Esophagus squamous epithelium (tissue), 5 donors: ENCODE results near the gene IL1RN. TPM values are rescaled to one million over a fixed set of nuclear protein-coding genes. Genes with fewer than 3 reads are reported as not detected.

ENCODE experiments used
- DNase-seq: peaks from one replicate; lab custom pipeline; 2025; lab: John Stamatoyannopoulos, UW
- H3K27ac ChIP-seq, 4 donors: fragments of 200-600 bp; sonication (generic); one replicate each; pipeline ENCODE4 v1.5.1; 2016 to 2019; ENCODE audit warnings: mild to moderate bottlenecking in 1 of 4
- H3K27me3 ChIP-seq, 4 donors: fragments of 200-600 bp; sonication (generic); 1 replicate in 3 of 4; 2 replicates in 1 of 4; pipeline versions ENCODE4 v1.5.1 to v1.6.0; 2017 to 2021; ENCODE audit warnings: antibody characterized with exemption in 1 of 4
- H3K36me3 ChIP-seq, 3 donors: fragments of 200-600 bp; sonication (generic); one replicate each; pipeline ENCODE4 v1.5.1; 2016 to 2019
- H3K4me1 ChIP-seq, 3 donors: fragments of 200-600 bp; sonication (generic); one replicate each; pipeline ENCODE4 v1.5.1; 2017 to 2019
- H3K4me3 ChIP-seq, 4 donors: fragments of 200-600 bp; sonication (generic); 1 replicate in 3 of 4; 2 replicates in 1 of 4; pipeline ENCODE4 v1.5.1; 2016 to 2019; ENCODE audit warnings: mild to moderate bottlenecking in 2 of 4, moderate library complexity in 1 of 4
- H3K9me3 ChIP-seq, 3 donors: fragments of 200-600 bp; sonication (generic); one replicate each; pipeline ENCODE4 v1.5.1; 2016 to 2019
- CTCF ChIP-seq, 6 experiments: fragments of 450-650 bp in 4 of 6; fragments of 200-600 bp in 2 of 6; sonication (generic) in 2 of 6; IDR thresholded peaks; one replicate each; pipeline ENCODE4 v1.5.1; 2016 to 2019; ENCODE audit warnings: antibody characterized with exemption in 6 of 6, mild to moderate bottlenecking in 4 of 6, moderate library complexity in 4 of 6
- POLR2A ChIP-seq, 4 donors: fragments of 450-650 bp; IDR thresholded peaks; one replicate each; pipeline ENCODE4 v1.6.1; 2017; ENCODE audit warnings: antibody characterized with exemption in 4 of 4, mild to moderate bottlenecking in 4 of 4, moderate library complexity in 3 of 4
- WGBS, 2 donors: methylation state at CpG; one replicate each; pipeline ENCODE4 v1.1.5; 2018; 5-methylcytosine and 5-hydroxymethylcytosine counted together
- intact Hi-C: fragments of 100-400 bp; cut with DNase I; formaldehyde crosslinking; loops from one replicate; pipeline ENCODE4 v1.15.0; 2022
- total RNA-seq, 4 donors: library from RNA; depleted of rRNA; stranded (reverse); fragments of >200 nt; gene quantifications; one replicate each; pipeline ENCODE4 v1.1.0, GENCODE V29; 2016
- donor health status: DM: yes; HTN: yes; CAD: no.

IL1RN gene
- total RNA-seq, 4 donors from 2014 or later: 594 to 1,539 (median 978) TPM

GRCh38 chr2:113142290-113142689 lies 14.9 kb downstream of the IL1RN start:
- intact Hi-C loops: loop anchor here (10.0 kb wide), 1 partner anchor 53 kb away; no protein-coding TSS in a partner anchor
- Histone ChIP-seq H3K27ac (no peak overlapping the region), H3K36me3 (no peaks in the 10 kb centered on the region), H3K4me1 (peaks cover 0 to 21% (median 6%) of the 10 kb centered on the region in 3 donors), H3K27me3 (no peaks in the 10 kb centered on the region), H3K9me3 (no peaks in the 10 kb centered on the region), H3K4me3 (no peak overlapping the region)
- TF ChIP-seq POLR2A (IDR thresholded peaks at IDR 0.05) (no peak), CTCF (IDR thresholded peaks at IDR 0.05) (no peak)
- no peak for DNase-seq
- WGBS, 2 donors: 89 to 100% methylated on average over 1 to 2 of the region's 2 CpGs

GRCh38 chr2:113144259-113144658 lies 16.9 kb downstream of the IL1RN start:
- DNase-seq: no peak
- Histone ChIP-seq H3K4me1 (peaks cover 0 to 1% (median 0%) of the 10 kb centered on the region in 3 donors), H3K27me3 (no peaks in the 10 kb centered on the region), H3K9me3 (no peaks in the 10 kb centered on the region), H3K4me3 (no peak overlapping the region), H3K27ac (no peak overlapping the region), H3K36me3 (no peaks in the 10 kb centered on the region)
- no peak for TF ChIP-seq POLR2A (IDR thresholded peaks at IDR 0.05)
- TF ChIP-seq CTCF (IDR thresholded peaks at IDR 0.05): no peak
- intact Hi-C loops: loop anchor here (10.0 kb wide), 1 partner anchor 51 kb away; no protein-coding TSS in a partner anchor
- WGBS, 2 donors: 64 to 89% methylated on average over 4 of the region's 4 CpGs

- Histone ChIP-seq H3K36me3 (no peaks in the 10 kb centered on the region), H3K4me3 (no peak overlapping the region), H3K4me1 (no peaks in the 10 kb centered on the region), H3K27ac (no peak overlapping the region), H3K27me3 (no peaks in the 10 kb centered on the region), H3K9me3 (no peaks in the 10 kb centered on the region)
- TF ChIP-seq CTCF (IDR thresholded peaks at IDR 0.05) (no peak), POLR2A (IDR thresholded peaks at IDR 0.05) (no peak)
- intact Hi-C loops: loop anchor here (10.0 kb wide), 1 partner anchor 46 kb away; no protein-coding TSS in a partner anchor
- no peak for DNase-seq
- 73 to 81% methylated on average over 6 to 7 of the region's 8 CpGs for WGBS, 2 donors
Measured at GRCh38 chr2:113148606-113149552, 21.5 kb downstream of the IL1RN start.

GRCh38 chr2:113149553-113150257 lies 22.3 kb downstream of the IL1RN start:
- 71 to 85% methylated on average over 1 of the region's 1 CpG for WGBS, 2 donors
- H3K9me3 ChIP-seq: no peaks in the 10 kb centered on the region
- H3K36me3 ChIP-seq: no peaks in the 10 kb centered on the region
- peaks cover 0 to 1% (median 0%) of the 10 kb centered on the region in 4 donors for H3K27me3 ChIP-seq
- DNase-seq: no peak
- H3K27ac ChIP-seq: no peak overlapping the region
- no peaks in the 10 kb centered on the region for H3K4me1 ChIP-seq
- intact Hi-C loops: loop anchor here (10.0 kb wide), 1 partner anchor 45 kb away; no protein-coding TSS in a partner anchor
- no peak overlapping the region for H3K4me3 ChIP-seq
- TF ChIP-seq CTCF (IDR thresholded peaks at IDR 0.05) (no peak), POLR2A (IDR thresholded peaks at IDR 0.05) (no peak)
